HG02981 (cell line): ENCODE data around the gene BRD7.
"Not testable (repeated sequence)": the region's sequence is repeated elsewhere in the genome, so short reads cannot be mapped to it uniquely, and the experiment has no call there.

Experiments
- ATAC-seq: cut with Tn5 transposase; IDR thresholded peaks from one replicate; pipeline ENCODE4 v1.9.1; 2021; ENCODE audit warnings: mild to moderate bottlenecking, moderate library complexity; ENCODE audit not compliant: unreplicated experiment

The BRD7 gene

DNA sequence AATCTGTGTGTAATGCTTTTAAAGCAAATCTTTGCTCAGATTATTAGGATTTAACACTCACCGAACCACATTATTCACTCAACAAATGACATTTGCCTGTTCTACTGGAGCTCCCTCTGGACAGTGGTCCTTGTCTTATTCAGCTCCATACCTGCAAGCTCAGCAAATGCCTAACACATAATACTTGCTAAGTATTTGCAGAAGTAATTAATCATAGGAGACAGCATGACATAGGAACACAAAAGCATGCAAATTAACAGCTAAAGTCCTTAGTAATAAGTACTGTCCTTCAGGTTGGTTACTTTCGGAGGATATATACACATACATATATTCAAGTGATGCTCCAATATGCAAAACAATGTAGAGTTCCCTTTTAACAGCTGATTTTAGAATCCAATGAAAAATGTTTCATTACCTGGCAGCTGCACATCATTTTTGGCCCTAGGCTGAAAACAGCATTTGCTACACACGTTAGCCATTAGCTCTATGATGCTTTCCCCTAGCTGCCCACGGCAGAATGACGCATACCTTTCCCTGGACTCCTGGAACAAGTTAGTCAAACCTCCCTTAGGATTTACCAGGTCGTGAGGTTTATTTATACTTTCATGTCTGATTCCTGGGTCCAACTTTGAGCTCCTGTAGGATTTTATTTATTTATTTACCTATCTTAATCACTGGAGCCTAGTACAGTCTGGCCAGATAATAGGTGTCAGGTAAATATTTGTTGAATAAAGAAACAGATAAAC, 8.6 kb downstream of the BRD7 start:
- no peak for ATAC-seq

DNA sequence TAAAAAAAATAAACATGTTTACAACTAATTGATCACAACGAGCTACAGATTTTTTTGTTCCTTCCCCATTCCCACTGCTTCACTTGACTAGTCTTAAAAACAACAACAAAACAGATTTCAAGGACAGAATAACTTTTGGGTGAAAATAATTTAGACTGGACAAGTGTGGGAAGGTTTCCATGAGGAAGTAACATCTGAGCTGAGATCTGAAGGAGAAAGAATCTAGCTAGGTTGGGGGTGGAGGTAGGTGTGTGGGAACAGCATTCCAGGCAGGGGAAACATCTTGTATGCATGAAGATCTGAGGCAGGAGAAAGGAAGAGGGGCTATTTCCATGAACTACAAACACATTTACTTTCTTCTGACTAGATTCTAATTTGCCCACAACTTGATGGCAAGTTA, 9.2 kb downstream of the BRD7 start:
- no peak for ATAC-seq

DNA sequence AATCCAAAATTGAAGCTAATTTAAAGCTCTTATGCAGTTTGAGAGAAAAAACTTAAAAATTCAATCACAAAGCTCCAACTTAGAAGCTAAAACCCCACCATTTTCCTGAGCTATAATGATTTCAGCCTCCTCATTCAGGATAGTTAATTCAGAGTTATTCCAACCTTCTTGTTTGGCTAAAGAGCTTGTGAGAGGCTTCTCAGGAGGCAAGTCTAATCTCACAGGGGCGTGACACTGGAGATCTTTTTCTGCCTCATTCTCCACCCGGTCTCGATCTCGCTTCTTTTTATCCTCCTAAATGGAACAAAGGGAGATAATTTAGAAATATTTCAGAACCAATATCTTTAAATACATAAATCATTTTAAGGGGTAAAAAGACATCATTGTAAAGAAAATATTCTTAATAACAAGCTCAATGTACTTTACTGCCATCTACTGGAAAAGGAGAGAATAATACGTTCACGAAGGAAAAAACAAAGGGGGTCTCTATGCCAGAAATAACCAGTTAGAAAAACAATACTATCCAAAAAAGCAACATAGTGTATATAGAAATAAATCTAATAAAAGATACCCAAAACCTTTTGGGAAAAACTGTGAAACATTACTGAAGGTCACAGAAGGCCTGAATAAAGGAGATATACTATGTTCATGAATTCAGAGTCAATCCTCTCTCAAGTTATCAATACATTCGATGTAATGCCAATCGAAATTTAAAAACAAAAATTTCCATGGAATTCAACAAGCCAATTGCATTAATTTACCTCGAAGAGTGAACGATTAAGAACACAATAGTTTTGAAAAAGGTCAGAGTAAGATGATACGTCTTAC, 13.9 kb downstream of the BRD7 start:
- no peak for ATAC-seq

DNA sequence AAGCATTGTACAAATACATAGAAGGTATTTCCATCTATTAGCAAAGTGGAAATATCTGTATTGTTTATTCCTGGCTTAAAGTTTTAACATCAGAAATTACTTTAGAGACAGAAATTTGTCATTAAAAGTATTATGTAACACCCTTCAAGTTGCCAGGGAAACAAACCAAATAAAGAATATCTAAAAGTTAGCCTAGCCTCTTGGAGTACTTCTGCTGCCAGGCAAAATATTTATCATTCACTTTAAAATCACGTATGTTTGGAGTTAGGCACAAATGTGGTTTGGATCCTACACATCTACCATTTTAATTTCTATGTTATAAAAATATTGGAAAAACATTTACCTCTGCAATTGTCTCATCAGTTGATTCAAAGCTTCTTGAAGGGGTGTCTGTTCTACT, 14.7 kb downstream of the BRD7 start:
- ATAC-seq, result no peak

DNA sequence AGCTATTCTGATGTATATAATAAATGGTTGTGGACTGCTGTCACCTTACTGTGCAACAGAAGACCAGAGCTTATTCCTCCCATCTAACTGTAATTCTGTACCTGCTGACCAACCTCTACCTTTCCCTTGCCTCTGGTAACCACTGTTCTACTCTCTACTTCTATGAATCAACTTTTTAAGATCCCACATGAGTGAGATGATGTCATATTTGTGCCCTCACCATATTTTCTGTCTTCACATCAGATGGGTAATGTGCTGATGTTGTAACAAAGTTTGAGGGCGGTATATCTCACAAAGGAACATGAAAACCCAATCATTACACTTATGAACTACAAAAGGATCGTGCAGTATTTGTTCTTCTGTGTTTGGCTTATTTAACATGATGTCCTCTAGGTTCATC, 16.8 kb downstream of the BRD7 start:
- no peak for ATAC-seq

DNA sequence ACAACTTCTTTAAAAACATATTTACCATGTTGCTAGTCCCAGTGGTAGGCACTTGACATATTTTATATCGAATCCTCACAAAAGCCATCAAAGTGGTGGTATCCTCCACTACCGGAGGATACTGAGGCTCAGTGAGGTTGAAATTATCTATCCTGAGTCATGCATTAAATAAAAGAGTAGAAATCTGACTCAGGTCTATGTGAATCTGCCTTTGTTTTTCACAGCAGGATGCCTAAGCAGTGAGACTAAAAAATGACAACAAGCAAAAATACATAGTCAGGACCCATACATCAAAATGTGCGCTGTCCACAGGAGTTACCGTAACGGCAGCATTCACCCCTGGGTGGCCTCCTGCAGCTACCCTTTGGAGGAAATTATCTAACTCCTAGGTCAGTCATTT, 17.7 kb downstream of the BRD7 start:
- no peak for ATAC-seq

DNA sequence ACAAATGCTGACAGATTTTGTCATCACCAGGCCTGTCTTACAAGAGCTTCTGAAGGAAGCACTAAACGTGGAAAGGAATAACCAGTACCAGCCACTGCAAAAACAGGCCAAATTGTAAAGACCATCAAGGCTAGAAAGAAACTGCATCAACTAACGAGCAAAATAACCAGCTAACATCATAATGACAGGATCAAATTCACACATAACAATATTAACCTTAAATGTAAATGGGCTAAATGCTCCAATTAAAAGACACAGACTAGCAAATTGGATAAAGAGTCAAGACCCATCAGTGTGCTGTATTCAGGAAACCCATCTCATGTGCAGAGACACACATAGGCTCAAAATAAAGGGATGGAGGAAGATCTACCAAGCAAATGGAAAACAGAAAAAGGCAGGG, 23.6 kb downstream of the BRD7 start:
- ATAC-seq, result not testable (repeated sequence)

DNA sequence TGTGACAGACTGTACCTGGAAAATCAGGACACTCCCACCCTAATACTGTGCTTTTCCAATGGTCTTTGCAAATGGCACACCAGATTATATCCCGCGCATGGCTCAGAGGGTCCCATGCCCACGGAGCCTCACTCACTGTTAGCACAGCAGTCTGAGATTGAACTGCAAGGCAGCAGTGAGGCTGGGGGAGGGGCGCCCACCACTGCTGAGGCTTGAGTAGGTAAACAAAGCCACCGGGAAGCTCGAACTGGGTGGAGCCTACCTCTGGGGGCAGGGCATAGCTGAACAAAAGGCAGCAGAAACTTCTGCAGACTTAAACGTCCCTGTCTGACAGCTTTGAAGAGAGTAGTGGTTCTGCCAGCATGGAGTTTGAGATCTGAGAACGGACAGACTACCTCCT, 25.2 kb downstream of the BRD7 start:
- ATAC-seq, result not testable (repeated sequence)

DNA sequence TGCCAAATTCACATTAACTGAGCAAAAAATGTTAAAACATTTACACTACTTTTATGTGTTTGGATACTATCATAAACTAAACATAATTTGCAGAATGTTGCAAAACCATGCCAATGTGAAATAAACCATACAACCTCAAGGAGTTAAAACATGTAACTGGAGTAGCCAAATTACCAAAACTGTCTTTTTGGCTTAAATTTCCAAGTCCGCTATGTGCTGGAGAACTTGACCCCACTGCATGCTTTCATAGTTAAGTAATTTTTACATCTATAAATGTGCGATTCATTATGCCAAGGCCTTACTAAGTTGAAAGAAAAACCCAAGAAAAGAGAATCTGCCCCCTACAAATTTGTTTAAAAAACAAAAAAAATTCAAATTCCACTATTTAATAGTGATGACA, 28.2 kb downstream of the BRD7 start:
- no peak for ATAC-seq

DNA sequence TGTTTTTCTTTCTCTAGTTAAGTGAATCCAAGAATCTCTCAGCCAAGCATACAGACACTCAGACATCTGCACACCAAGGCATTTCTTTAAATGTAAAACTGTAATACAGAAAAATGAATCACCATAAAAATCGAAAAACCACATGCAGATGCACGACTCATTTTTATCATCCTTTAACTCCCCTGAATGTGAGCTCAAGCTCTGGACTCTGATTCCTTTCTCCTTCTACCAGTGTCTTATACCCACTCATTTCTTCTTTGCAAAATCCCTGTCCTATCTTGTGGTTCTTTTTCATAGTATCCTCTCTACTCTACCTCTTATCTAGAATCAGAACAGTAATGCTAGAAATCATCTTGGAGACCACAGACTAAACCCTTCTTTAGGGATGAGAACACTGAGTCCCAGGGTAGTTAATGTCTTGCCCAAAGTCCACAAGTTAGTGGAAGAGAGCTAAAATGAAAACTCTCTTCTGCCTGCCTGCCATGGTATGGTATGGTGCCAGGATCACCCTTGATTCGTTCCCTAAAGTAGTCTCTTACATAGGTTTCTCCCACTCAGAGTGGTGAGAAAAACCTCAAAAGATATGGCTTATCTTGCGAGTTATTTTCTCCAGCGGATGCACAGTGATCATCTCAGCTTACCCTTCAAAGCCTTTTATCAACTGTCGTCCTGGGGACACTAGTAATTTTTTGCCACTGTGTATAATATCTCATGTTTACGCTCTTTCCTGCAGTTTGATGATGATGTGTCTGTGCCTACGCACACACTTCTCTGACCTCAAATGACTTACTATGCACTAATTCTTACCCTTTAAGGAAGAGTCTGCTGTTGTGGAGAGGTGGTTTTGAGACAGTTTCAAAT, 30.2 kb downstream of the BRD7 start:
- ATAC-seq, result no peak

DNA sequence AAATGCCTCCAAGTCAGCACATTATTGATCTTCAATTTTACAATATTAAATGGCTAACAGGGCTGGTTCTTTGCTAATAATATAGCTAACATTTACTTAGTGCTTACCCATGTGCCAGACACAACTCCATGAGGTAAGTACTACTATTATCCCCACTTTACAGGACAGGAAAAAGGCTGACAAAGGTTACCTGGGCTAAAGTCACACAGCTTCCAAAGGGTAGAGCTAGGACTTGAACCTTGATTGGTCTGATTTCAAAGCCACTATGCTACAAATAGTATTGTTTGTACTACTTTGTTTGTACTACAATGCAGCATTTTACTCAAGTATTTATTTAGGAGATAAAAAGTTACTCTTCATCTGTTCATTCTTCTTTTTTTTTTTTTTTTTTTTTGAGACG, 31.9 kb downstream of the BRD7 start:
- ATAC-seq, result no peak

DNA sequence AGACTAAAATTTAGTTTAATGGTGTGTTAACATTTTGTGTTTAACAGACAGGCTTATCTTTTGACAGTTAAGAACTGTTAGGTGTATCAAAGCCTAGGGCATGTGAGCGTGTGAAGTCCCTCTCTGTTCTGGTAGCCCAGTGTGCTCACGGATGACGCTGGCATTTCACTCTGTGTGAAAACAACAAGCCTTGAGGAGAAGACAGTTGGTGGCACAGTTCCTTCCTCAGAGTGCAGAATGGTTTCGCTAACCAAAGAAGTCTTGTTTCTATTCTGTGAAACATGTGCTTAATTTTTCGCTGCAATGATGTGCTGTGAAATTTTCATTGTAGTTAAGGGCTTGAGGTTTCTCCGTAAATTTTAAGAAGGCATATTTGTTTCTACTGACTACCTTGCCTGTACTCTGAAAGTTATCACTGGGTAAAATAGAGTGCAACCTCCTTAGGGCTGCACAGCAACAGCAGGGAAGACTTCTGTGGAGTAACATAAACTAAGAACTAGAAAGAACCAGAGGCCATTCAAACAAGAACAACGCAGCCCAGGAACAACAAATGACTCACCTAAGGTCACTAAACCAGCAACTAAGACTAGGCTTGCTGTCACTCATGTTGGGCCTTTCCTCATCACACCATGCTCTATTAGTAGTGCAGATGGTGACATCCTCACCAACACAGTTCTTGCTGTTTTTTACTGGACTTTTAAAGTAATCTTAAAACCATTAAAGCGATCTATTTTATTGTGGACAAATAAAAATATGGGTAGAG, 33.4 kb downstream of the BRD7 start:
- peak; percentile 72 for ATAC-seq

DNA sequence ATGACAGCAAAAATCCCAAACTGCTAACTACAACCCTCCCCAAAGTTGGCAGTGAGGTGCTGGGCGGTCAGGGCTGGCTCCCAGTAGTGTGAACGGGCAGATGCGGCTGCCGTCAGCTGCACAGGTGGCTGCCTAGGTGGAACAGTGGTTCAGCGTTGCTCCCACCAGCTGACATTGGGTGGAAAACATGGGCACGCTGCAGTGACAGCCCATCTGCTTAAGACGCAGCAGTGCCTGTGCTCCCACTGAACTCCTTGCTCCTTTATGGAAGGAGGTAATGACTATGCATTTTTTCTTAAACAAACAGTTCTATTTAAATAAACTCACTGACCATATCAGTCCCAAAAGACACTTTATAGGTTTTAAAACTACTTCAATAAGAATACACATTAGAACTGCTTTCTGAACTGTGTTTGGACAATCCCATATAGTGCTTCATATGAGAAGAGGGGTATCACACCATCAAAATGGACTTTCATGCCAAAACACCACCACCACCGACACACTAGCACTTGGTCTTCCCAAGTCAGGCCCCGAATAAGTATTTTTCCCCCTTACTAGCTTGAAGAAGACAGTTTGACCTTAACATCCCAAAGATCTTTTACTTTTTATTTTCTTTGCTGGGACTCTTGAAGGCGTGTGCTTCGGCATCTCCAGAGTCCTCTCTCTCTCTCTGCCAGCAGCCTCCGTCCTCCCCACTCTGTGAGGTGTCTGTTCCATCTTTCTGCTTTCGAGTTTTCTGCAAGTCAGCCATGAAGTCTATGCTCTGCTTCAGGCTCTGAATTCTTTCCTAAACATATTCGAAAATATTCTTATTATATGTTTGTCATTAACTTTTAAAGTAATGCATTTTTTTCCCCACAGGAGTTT, 34.4 kb downstream of the BRD7 start:
- ATAC-seq, result no peak

DNA sequence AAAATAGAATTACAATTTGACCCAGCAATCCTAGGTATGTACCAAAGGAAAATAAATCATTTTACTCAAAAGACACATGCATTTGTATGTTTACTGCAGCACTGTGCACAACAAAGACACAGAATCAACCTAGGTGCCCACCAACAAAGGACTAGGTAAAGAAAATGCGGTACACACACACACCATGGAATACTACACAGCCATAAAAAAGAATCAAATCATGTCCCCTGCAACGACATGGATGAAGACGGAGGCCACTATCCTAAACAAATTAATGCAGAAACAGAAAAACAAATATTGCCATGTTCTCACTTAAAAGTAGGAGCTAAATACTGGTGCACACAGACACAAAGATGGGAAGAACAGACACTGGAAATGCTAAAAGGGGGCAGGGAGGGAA, 36.2 kb downstream of the BRD7 start:
- ATAC-seq, result no peak

DNA sequence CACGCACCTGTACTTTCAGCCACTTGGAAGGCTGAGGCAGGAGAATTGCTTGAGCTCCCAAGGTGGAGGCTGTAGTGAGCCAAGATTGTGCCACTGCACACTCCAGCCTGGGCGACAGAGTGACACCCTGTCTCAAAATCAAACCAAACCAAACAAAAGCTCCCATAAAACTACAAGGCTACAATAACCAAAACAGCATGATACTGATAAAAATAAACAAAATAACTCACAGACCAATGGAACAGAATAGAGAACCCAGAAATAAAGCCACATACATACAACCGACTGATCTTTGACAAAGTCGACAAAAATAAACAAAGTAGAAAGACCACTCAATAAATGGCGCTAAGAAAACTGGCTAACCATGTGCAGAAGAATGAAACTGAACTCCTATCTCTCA, 37.2 kb downstream of the BRD7 start:
- no peak for ATAC-seq

DNA sequence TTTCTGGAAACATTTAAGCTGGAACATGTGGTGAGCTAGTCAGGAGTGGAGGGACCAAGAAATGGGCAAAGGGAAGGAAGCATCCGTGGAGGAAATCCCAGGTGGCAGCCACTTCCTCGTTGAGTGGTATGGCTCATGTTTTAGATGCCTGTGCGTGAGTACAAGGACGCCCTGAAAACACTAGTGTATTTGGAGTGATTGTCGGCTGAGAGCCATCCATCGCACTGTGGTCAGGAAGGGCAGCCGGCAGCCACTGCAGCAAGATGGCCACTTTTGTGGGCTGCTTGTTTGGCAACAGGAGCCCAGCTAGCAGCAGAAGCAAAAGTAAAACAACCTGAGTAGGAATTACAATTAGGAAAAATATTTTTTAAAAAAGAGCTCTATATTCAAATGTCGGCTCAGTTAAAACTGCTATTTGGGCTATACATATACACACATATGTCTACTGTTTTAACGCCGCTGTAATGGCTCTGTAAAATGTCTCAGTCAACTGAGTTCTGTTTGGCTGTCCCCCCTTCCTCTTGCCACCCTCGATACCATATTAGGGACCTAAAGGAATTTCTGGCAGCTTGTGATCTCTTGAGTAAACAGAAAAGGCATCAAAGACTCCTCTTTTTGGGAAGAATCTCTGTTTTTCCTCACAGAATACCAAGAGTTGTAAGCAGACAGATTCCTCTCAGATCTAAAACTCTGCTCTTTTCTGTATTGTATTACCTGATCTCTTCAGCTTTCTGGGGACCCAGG, 39.2 kb downstream of the BRD7 start:
- ATAC-seq, result no peak

DNA sequence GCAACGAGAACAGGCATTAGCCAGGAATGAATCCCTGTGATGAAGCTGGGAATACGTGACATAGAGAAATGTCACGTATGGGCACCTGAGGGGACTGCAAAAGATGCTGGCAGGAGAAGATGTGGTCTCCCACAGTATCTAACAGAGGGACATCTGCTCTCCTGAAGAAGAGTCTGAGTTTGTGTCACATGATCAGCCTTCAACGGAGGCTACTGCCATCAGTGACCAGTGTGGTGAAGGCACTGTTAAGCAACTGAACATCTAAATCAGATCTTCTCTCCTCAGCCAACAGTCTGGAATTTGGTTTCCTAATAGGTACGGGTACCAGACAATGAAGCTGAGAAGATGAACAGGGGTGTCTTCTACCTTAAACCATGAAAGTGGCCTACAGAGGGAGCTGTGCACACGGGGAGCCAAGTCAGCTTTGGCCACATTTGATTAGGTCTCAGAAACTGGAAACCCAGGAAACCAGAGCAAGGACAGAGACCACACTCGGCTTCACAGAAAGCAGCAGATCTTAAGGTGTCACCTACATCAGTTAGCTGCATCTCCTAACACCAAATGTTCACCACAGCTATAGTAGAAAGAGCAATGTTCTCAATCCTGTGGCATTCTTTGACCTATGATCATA, 41.8 kb downstream of the BRD7 start:
- peak; percentile 72 for ATAC-seq

DNA sequence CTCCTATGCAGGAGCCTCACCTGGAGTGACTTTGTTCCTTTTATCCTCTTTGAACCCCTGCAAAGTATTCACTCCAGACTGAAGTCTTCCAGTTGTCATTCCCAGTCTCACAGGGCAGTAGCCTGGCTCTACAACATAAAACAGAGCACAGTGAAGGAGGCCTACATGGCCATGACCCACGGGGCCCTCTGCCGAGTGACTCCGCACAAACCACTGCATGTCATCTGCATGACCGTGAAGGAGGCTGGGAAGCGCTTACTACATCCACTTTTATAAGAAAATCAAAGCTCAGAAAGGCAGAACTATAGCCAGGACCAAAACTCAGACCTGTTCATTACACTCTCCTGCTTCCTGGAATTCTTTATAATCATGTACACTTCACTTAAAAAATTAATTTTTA, 42.5 kb downstream of the BRD7 start:
- ATAC-seq, result no peak

DNA sequence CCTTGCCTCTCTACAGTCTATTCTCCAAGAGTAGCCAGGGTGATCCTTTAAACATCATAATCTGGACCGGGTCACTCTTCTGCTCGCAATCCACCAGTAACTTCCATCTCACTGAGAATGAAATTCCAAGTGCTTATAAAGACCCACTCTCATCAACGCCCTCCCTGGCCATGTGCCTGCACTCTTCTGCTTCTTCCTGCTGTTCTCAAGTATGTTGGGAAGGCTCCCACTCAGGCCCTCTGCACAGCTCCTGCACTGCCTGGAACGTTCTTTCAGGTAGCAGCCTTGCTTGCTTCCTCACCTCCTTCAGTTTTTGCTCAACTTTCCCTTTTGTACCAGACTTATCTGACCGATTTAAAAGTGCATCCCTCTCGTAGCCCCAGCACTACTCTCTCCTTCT, 44.4 kb downstream of the BRD7 start:
- ATAC-seq, result no peak
